ENCODE data around the gene ACP3. TPM values are rescaled to one million over a fixed set of nuclear protein-coding genes. Genes with fewer than 3 reads are reported as not detected.
"Not testable (repeated sequence)": the region's sequence is repeated elsewhere in the genome, so short reads cannot be mapped to it uniquely, and the experiment has no call there.

ACP3 gene
- total RNA-seq, 1 donor from 2014 or later: not detected

GRCh38 chr3:132368515-132368914 is 51.3 kb downstream of the ACP3 start:
- no peak for DNase-seq

DNA sequence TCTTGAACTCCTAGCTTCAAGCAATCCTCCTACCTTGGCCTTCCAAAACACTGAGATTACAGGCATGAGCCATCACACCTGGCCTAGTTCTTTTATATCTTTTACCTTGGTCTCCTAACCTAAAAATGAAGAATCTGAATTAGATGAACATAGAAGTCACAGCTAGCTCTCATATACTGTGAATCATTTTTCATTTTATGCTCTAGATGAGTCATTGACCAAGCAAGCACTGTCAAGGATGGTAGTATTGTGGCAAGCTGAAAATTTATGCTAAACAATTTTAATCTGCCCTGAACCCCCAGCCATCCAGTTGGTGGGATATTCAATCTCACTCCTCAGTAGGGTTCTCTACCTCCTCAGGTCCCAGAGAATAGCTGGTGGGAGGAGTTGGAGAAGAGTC is 51.8 kb downstream of the ACP3 start:
- DNase-seq: no peak

DNA sequence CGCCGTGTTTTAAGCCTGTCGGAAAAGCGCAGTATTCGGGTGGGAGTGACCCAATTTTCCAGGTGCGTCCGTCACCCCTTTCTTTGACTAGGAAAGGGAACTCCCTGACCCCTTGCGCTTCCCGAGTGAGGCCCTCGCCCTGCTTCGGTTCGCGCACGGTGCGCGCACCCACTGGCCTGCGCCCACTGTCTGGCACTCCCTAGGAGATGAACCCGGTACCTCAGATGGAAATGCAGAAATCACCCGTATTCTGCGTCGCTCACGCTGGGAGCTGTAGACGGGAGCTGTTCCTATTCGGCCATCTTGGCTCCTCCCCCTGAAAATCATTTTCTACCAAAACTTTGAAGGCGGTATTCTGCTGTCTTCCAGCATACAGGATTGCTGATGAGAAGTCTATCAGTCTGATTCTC is 59.7 kb downstream of the ACP3 start:
- DNase-seq: not testable (repeated sequence)

GRCh38 chr3:132378048-132378762 is 61.0 kb downstream of the ACP3 start:
- no peak for DNase-seq

DNA sequence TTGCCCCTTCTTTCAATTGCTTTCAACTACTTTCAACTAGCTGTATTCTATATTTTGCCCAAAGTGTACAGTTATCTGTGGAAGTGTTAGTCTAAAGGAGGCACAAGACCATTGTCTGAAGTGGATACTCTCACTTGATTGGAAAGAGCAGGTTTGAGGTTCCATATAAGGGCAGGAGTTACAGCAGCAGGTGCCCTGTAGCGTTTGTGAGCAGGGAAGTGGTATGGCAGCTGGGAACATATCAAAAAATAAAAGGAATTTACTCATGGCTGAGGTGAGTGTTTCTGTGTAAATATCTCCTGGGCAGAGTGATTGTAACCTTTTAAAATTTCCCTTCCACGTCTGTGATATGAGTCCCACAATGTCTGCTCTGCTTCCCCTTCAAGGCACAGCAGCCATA is 61.6 kb downstream of the ACP3 start:
- no peak for DNase-seq

DNA sequence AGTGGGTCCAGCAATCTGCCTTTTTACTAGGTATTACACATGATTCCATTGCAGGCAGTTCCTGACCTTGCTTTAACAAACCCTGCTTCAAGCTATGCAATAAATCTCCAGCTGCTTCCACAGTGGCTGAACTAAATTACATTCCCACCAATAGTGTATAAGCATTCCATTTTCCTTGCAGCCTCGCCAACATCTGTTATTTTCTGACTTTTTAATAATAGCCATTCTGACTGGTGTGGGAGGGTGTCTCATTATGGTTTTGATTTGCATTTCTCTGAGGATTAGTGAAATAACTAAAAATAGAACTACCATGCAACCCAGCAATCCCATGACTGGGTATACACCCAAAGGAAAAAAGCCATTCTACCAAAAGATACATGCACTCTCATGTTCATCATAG is 63.7 kb downstream of the ACP3 start:
- DNase-seq: no peak

DNA sequence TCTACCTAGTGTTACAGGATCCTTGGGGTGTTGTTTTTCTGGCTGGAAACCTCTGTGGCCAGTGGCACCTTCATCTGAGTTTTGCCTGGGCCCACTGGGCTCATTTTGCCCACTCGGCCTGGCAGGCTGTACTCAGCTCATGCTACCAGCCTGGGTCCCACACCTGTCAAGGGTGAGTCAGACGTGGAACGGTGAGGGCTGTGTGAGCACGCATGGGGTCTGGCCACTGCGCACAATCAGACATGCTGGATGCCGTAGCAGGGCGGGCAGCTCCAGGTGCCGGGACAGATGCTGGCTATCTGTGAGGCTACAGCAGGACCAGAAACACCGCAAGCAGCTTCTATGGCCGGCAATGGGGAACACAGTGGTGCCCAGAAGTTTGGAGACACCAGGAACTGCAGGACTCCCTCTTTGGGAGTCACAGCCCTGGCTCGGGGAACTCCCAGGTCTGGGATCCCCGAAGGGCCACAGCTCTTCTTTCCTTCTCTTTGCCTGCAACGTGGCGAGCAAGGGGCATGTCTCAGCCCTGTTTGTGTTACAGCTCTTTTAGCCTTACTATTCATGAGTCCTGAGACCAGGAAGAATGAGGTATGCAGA is 64.2 kb downstream of the ACP3 start:
- no peak for DNase-seq

GRCh38 chr3:132382267-132382666 is 65.1 kb downstream of the ACP3 start:
- DNase-seq: no peak

DNA sequence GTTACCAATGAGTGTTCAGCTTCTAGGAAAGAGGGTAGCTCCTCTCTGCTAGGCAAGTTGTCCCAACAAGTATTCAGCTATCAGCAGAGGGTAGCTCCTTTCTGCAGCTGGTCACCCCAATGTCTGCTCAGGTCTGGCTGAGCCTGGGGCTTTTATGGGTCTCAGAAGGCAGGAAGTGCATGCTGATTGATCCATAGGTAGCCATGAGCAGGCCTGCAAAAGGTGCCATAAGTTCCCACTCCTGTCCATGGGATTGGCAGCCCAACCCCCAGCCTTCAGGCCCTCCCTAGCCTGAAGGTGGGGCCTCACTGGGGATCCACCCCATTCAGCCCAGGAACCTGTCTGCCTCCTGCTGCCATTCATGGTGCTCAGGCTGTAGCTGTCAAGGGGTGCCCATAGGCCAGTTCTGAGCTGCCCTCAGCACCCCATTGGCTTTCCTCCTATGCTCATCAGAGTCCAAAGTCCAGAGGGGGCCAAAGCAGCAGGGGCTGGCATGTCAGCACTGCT is 65.5 kb downstream of the ACP3 start:
- DNase-seq: no peak

DNA sequence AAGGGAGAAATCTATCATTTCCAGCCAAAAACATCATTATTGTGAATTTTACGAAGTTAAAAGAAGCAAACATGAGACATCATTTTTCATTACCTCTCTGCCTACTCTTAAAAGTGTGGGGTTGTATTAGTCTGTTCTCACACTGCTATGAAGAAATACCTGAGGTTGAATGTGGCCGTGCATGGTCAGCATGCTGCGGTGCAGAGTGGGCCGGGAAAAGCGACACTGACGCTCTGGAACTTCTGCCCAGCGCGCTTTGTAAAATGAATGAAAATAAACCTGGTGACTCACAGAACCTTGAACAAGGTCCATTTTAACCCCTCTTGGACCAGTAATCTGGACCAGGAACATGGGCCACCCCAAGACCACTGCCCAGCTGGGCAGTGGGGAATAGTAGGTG is 69.1 kb downstream of the ACP3 start:
- no peak for DNase-seq

DNA sequence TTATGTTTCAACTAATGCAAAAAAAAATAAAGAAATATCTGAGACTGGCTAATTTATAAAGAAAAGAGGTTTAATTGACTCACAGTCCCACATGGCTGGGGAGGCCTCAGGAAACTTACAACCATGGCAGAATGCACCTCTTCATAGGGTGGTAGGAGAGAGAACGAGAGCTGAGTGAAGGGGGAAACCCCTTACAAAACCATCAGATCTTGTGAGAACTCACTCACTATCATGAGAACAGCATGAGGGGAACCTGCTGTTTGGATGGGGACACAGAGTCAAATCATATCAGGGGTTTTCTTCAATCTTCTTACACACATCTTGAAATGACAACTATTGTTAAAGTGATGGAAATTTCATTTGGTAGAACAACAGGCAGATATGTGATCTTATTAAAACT is 75.5 kb downstream of the ACP3 start:
- DNase-seq: not testable (repeated sequence)

DNA sequence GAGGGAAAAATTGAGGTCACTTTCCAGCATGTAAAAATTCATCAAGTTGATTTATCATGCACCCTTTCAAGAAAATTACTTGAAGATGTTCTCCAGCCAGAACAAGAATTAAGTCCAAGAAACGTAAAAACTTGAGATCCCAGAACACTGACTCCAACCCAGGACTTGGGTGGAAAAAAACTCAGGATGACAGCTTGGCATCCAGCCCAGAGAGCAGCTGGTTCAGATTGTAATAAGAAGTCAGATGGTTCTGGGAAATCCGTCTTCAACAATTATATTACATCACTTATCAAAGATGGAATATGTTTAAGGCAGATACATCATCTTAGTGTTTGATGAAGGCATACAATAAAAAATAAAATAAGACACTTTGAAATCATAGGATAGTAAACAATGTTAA is 77.1 kb downstream of the ACP3 start:
- DNase-seq: peak; percentile 61

- DNase-seq: no peak
Observed at GRCh38 chr3:132395126-132395525, 77.9 kb downstream of the ACP3 start.

GRCh38 chr3:132396255-132396654 is 79.0 kb downstream of the ACP3 start:
- DNase-seq: no peak

- not testable (repeated sequence) for DNase-seq
Observed at GRCh38 chr3:132396776-132397175, 79.6 kb downstream of the ACP3 start.

DNA sequence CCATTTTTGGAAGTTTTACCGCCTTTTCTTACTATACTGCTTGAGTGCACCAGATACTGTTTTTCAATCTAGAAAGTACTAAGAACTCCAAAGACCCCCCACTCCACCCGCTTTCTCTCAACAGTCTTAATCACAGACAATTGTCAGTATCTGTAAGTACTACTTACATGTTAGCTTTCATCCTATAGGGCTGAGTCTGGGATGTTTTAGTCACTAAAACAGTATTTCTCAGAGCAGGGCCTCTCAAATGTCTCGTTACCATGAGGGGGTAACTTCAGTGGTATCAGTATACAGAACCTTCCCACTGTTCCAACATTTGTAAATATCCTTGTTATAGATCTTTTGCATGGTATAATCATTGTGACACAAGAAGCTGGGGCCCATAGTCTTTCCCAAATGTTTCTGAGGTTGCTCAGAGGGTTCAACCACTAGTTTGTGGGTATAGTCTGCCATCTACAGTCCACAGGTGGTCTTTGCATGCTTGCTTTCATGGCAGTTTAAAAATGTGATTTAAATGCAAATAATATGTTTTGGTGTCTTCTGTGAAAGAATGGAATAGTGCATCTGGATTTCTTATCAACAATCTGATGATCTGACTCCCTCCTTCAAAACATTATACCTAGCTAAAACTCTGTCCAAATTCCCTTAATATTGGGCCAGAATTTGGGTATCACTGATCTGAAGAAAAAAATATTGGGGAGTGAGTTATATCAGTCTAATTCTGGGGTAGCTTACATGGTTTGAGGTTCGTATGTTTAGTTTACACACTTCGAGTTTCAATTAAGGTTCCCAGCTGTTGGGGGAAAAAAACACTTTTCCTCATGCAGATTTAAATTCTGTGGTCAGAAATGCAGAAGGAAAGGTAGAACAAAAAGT is 82.1 kb downstream of the ACP3 start:
- peak; percentile 77 for DNase-seq

- no peak for DNase-seq
Observed at GRCh38 chr3:132401255-132401654, 84.0 kb downstream of the ACP3 start.

- peak; percentile 49 for DNase-seq
Observed at GRCh38 chr3:132404276-132404675, 87.1 kb downstream of the ACP3 start.

GRCh38 chr3:132405188-132405587 is 88.0 kb downstream of the ACP3 start:
- peak; percentile 58 for DNase-seq

- no peak for DNase-seq
Observed at GRCh38 chr3:132405609-132406299, 88.5 kb downstream of the ACP3 start.

- DNase-seq: no peak
Observed at GRCh38 chr3:132406587-132406986, 89.4 kb downstream of the ACP3 start.

DNA sequence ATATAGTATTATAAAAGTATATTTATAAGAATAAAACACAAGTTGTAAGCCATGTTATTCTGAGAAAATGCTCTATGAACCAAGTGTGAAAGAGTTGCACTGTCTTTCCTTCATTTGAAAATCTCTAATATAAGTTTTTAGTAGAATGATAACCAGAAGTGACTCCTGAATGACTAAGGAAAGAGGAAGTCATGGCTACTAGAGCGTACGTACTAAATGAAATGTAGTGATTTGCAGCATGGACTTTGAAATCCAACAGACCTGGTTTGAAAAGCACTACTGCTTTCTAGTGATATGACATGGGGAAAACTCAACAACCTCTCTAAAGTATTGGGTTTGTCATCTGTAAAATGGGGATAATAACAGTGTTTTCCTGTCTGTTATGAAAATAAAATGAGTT is 89.8 kb downstream of the ACP3 start:
- no peak for DNase-seq

Data from dermis blood vessel endothelial cell (primary cell).